HL-60/S4 (cell line): ENCODE data around the gene SLIT3.

Experiments used
- in situ Hi-C: fragments of 300-500 bp; cut with MboI; formaldehyde crosslinking; loops from 2 replicates; pipeline ENCODE4 v1.14.3; 2022; ENCODE audit warnings: low sequenced_read_pairs

Gene SLIT3

GRCh38 chr5:169178754-169179153 lies 122.2 kb downstream of the SLIT3 start:
- in situ Hi-C loops, result no loop called here

GRCh38 chr5:169178274-169178673 lies 122.7 kb downstream of the SLIT3 start:
- in situ Hi-C loops, result no loop called here

GRCh38 chr5:169176709-169177694 lies 123.9 kb downstream of the SLIT3 start:
- in situ Hi-C loops, result no loop called here

GRCh38 chr5:169175733-169176132 lies 125.2 kb downstream of the SLIT3 start:
- in situ Hi-C loops, result no loop called here

- in situ Hi-C loops, result no loop called here
Observed at GRCh38 chr5:169174923-169175322, 126.0 kb downstream of the SLIT3 start.

GRCh38 chr5:169173372-169173771 lies 127.6 kb downstream of the SLIT3 start:
- in situ Hi-C loops, result no loop called here

- in situ Hi-C loops, result no loop called here
Observed at GRCh38 chr5:169171515-169171914, 129.4 kb downstream of the SLIT3 start.

GRCh38 chr5:169169783-169170182 lies 131.2 kb downstream of the SLIT3 start:
- in situ Hi-C loops, result no loop called here

GRCh38 chr5:169168280-169168679 lies 132.7 kb downstream of the SLIT3 start:
- in situ Hi-C loops, result no loop called here

- in situ Hi-C loops, result no loop called here
Observed at GRCh38 chr5:169166078-169166477, 134.9 kb downstream of the SLIT3 start.

GRCh38 chr5:169165052-169165451 lies 135.9 kb downstream of the SLIT3 start:
- in situ Hi-C loops, result no loop called here

GRCh38 chr5:169164481-169164925 lies 136.4 kb downstream of the SLIT3 start:
- in situ Hi-C loops, result no loop called here

GRCh38 chr5:169162407-169162806 lies 138.5 kb downstream of the SLIT3 start:
- in situ Hi-C loops, result no loop called here

- in situ Hi-C loops, result no loop called here
Observed at GRCh38 chr5:169161022-169161680, 139.8 kb downstream of the SLIT3 start.

GRCh38 chr5:169160405-169160901 lies 140.5 kb downstream of the SLIT3 start:
- in situ Hi-C loops, result no loop called here

- in situ Hi-C loops, result no loop called here
Observed at GRCh38 chr5:169158764-169159163, 142.2 kb downstream of the SLIT3 start.

GRCh38 chr5:169157064-169157463 lies 143.9 kb downstream of the SLIT3 start:
- in situ Hi-C loops, result no loop called here

GRCh38 chr5:169154679-169155078 lies 146.3 kb downstream of the SLIT3 start:
- in situ Hi-C loops, result no loop called here

- in situ Hi-C loops, result no loop called here
Observed at GRCh38 chr5:169153405-169153804, 147.5 kb downstream of the SLIT3 start.

GRCh38 chr5:169152946-169153345 lies 148.0 kb downstream of the SLIT3 start:
- in situ Hi-C loops, result no loop called here

- in situ Hi-C loops, result no loop called here
Observed at GRCh38 chr5:169152453-169152852, 148.5 kb downstream of the SLIT3 start.
